ENCODE measurements around the gene SLC18A2. TPM values are rescaled to one million over a fixed set of nuclear protein-coding genes. Genes with fewer than 3 reads are reported as not detected.

SLC18A2 gene
- total and polyA plus RNA-seq, 2 donors (not counting 3 experiments of a cell fraction or from before 2014, with no cell fraction given), result not detected

- no TSS peak for BruUV-seq (replicated peaks)
- intact Hi-C loops (cut with micrococcal nuclease) (no loop called here), dilution Hi-C loops (cut with MboI; ENCODE audit: extremely low pct_ligation_motif_present, low sequenced_read_pairs) (no loop called here)
- ChIA-PET CTCF (no interaction called here), POLR2A (no interaction called here)
- DNase-seq (ENCODE audit: low read depth, low spot score) (no peak), FAIRE-seq (no peak)
- Histone ChIP-seq H3K4me2 (ENCODE audit: insufficient read depth, low read length) (no peak overlapping the region), H3K9me1 (replicated peaks; ENCODE audit: control insufficient read depth, extremely low read depth, insufficient read depth, low read length) (no peaks in the 10 kb centered on the region), H3K27ac (ENCODE audit: insufficient read depth, low read depth, low read length) (no peak overlapping the region), H3K27me3 (ENCODE audit: control insufficient read depth in 2 of 2, insufficient read depth in 2 of 2, low read length in 2 of 2) (no peaks in the 10 kb centered on the region), H3K36me3 (ENCODE audit: control insufficient read depth in 2 of 2, extremely low read depth in 1 of 2, insufficient read depth in 2 of 2, low read length in 2 of 2) (no peaks in the 10 kb centered on the region), H3K79me2 (ENCODE audit: control insufficient read depth, insufficient read depth, low read length) (peaks cover 7% of the 10 kb centered on the region), H4K20me1 (replicated peaks; ENCODE audit: control insufficient read depth, extremely low read depth, insufficient read depth, low read length) (no peaks in the 10 kb centered on the region), H3K4me1 (ENCODE audit: control insufficient read depth, extremely low read depth, insufficient read depth, low read length) (peaks cover 9% of the 10 kb centered on the region), H3K9me3 (replicated peaks; ENCODE audit: control insufficient read depth, insufficient read depth, low read length) (no peaks in the 10 kb centered on the region), H3K4me3 (replicated peaks in 1 of 3; ENCODE audit: insufficient read depth in 1 of 3, low read depth in 1 of 3, low read length in 3 of 3) (no peak overlapping the region), H2AFZ (ENCODE audit: low read depth, low read length) (no peak overlapping the region), H3K9ac (replicated peaks; ENCODE audit: extremely low read depth, insufficient read depth, low read length) (no peak overlapping the region)
- no peak for TF ChIP-seq JUN (IDR thresholded peaks at IDR 0.05; ENCODE audit: borderline replicate concordance, insufficient read depth, insufficient read length, low read depth)
- no peak for TF ChIP-seq GATA2 (IDR thresholded peaks at IDR 0.05; ENCODE audit: insufficient read depth, insufficient read length, low read depth, low read length)
- no peak for TF ChIP-seq POLR2A (IDR thresholded peaks at IDR 0.05; ENCODE audit: low read depth, low read length)
- TF ChIP-seq MYC (IDR thresholded peaks at IDR 0.05; ENCODE audit: low read depth, low read length), result no peak
- TF ChIP-seq CTCF (IDR thresholded peaks at IDR 0.05; ENCODE audit: extremely low read depth in 1 of 2, insufficient read depth in 1 of 2, low read depth in 1 of 2, low read length in 2 of 2), result no peak
- TF ChIP-seq POLR2AphosphoS5 (IDR thresholded peaks at IDR 0.05; ENCODE audit: insufficient read depth, low read depth, low read length), result no peak
- TF ChIP-seq FOS (IDR thresholded peaks at IDR 0.05; ENCODE audit: borderline replicate concordance, insufficient read depth, low read length), result no peak
Observed at GRCh38 chr10:117306674-117307073, 65.8 kb downstream of the SLC18A2 start.

- Histone ChIP-seq H3K4me2 (ENCODE audit: insufficient read depth, low read length) (no peak overlapping the region), H3K27me3 (ENCODE audit: control insufficient read depth in 2 of 2, insufficient read depth in 2 of 2, low read length in 2 of 2) (no peaks in the 10 kb centered on the region), H3K79me2 (ENCODE audit: control insufficient read depth, insufficient read depth, low read length) (peaks cover 11% of the 10 kb centered on the region), H3K9me1 (replicated peaks; ENCODE audit: control insufficient read depth, extremely low read depth, insufficient read depth, low read length) (no peaks in the 10 kb centered on the region), H3K36me3 (ENCODE audit: control insufficient read depth in 2 of 2, extremely low read depth in 1 of 2, insufficient read depth in 2 of 2, low read length in 2 of 2) (no peaks in the 10 kb centered on the region), H3K27ac (ENCODE audit: insufficient read depth, low read depth, low read length) (no peak overlapping the region), H3K4me3 (replicated peaks in 1 of 3; ENCODE audit: insufficient read depth in 1 of 3, low read depth in 1 of 3, low read length in 3 of 3) (no peak overlapping the region), H3K4me1 (ENCODE audit: control insufficient read depth, extremely low read depth, insufficient read depth, low read length) (peaks cover 9% of the 10 kb centered on the region), H3K9me3 (replicated peaks; ENCODE audit: control insufficient read depth, insufficient read depth, low read length) (no peaks in the 10 kb centered on the region), H2AFZ (ENCODE audit: low read depth, low read length) (no peak overlapping the region), H3K9ac (replicated peaks; ENCODE audit: extremely low read depth, insufficient read depth, low read length) (no peak overlapping the region), H4K20me1 (replicated peaks; ENCODE audit: control insufficient read depth, extremely low read depth, insufficient read depth, low read length) (peaks cover 3% of the 10 kb centered on the region)
- DNase-seq (ENCODE audit: low read depth, low spot score), result no peak
- dilution Hi-C loops (cut with MboI; ENCODE audit: extremely low pct_ligation_motif_present, low sequenced_read_pairs), result no loop called here
- TF ChIP-seq CTCF (IDR thresholded peaks at IDR 0.05; ENCODE audit: extremely low read depth in 1 of 2, insufficient read depth in 1 of 2, low read depth in 1 of 2, low read length in 2 of 2) (no peak), GATA2 (IDR thresholded peaks at IDR 0.05; ENCODE audit: insufficient read depth, insufficient read length, low read depth, low read length) (no peak), POLR2A (IDR thresholded peaks at IDR 0.05; ENCODE audit: low read depth, low read length) (no peak), MYC (IDR thresholded peaks at IDR 0.05; ENCODE audit: low read depth, low read length) (no peak), EZH2 (IDR thresholded peaks at IDR 0.05; ENCODE audit: borderline replicate concordance, low read depth, low read length, severe bottlenecking) (no peak), MAX (IDR thresholded peaks at IDR 0.05; ENCODE audit: insufficient read depth, insufficient read length) (no peak), JUN (IDR thresholded peaks at IDR 0.05; ENCODE audit: borderline replicate concordance, insufficient read depth, insufficient read length, low read depth) (no peak), POLR2AphosphoS5 (IDR thresholded peaks at IDR 0.05; ENCODE audit: insufficient read depth, low read depth, low read length) (no peak), FOS (IDR thresholded peaks at IDR 0.05; ENCODE audit: borderline replicate concordance, insufficient read depth, low read length) (no peak)
- ChIA-PET POLR2A (no interaction called here), CTCF (no interaction called here)
- intact Hi-C loops (cut with micrococcal nuclease), result no loop called here
- no peak for FAIRE-seq
- no TSS peak for BruUV-seq (replicated peaks)
Observed at GRCh38 chr10:117311261-117311660, 70.3 kb downstream of the SLC18A2 start.

All from endothelial cell of umbilical vein (primary cell).